SJCRH30 (cell line): ENCODE data around the gene PHETA2. TPM values are rescaled to one million over a fixed set of nuclear protein-coding genes. Genes with fewer than 3 reads are reported as not detected.
A peak's percentile ranks its signal among the peaks of the same experiment; 100 is the strongest.

ENCODE experiments used
- DNase-seq, 2 experiments: peaks; one replicate each; pipeline ENCODE4 v3.0.0-alpha.2; 2015 to 2020
- H3K27ac ChIP-seq: fragments of 250-450 bp; sonication (Bioruptor Pico); 2 replicates; pipeline ENCODE4 v1.5.1; 2020; ENCODE audit warnings: mild to moderate bottlenecking, moderate library complexity
- H3K27me3 ChIP-seq: fragments of 250-450 bp; sonication (Bioruptor Pico); 2 replicates; pipeline ENCODE4 v1.5.1; 2020; ENCODE audit warnings: mild to moderate bottlenecking, moderate library complexity
- H3K36me3 ChIP-seq: fragments of 250-450 bp; sonication (Bioruptor Pico); 2 replicates; pipeline ENCODE4 v1.5.1; 2020; ENCODE audit warnings: mild to moderate bottlenecking, moderate library complexity
- H3K4me1 ChIP-seq: fragments of 250-450 bp; sonication (Bioruptor Pico); 2 replicates; pipeline ENCODE4 v1.5.1; 2020; ENCODE audit warnings: mild to moderate bottlenecking, moderate library complexity
- H3K4me3 ChIP-seq: fragments of 250-450 bp; sonication (Bioruptor Pico); 2 replicates; pipeline ENCODE4 v1.5.1; 2020; ENCODE audit warnings: mild to moderate bottlenecking, moderate library complexity
- H3K9me3 ChIP-seq: fragments of 250-450 bp; sonication (Bioruptor Pico); replicated peaks from 2 replicates; pipeline ENCODE4 v1.5.1; 2020; ENCODE audit warnings: mild to moderate bottlenecking, moderate library complexity
- total RNA-seq: library from RNA; depleted of rRNA; stranded (reverse); fragments of >200 nt; shearing (Covaris generic); gene quantifications from 2 replicates; pipeline ENCODE4 v1.2.3, GENCODE V29; 2014; rRNA removed

PHETA2 gene, protein sequence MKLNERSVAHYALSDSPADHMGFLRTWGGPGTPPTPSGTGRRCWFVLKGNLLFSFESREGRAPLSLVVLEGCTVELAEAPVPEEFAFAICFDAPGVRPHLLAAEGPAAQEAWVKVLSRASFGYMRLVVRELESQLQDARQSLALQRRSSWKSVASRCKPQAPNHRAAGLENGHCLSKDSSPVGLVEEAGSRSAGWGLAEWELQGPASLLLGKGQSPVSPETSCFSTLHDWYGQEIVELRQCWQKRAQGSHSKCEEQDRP
- total RNA-seq = 0.05 TPM in 1 of 2 replicates, not detected in the other

DNA sequence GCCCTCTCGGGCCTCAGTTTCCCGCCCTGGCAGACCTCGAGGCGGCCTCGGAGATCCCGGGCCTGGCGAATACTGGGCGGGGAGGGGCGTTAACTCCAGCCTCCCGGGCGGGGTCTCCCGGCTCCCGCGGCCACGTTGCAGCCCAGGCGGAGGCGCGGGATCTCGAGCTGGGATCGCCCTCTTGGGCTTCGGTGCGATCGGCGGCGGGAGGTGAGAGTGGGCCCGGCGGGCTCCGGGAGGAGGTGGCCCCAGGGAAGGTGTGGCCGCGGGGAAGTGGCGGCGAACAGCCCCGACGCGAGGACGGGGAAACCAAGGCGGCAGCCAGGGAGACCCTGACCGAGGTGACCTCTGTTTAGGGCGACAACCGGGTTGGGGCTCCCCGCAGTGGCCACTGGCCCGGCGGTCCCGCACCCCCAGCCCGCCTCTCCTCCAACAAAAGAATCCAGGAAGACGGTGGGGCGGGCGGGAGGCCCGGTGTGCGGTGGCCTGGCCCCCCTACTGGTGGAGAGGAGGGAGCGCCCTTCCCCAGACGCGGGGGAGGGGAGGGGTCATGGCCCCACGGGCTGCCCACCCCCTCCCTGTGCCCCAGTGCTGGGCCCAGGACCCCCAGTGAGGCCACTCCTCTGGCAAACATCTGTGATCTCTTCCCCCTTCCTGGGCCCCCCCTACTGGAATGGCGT lies at the start of gene PHETA2:
TSS of gene PHETA2 (plus strand) at position 117 of the 680 bp plus-strand sequence. CDS start 3,046 bp downstream, outside the sequence.
- no peaks in the 10 kb centered on the region for H3K27me3 ChIP-seq
- H3K36me3 ChIP-seq = no peaks in the 10 kb centered on the region
- no peak within 1 kb of the TSS for H3K27ac ChIP-seq
- no peak within 1 kb of the TSS for H3K4me3 ChIP-seq
- peaks cover 5% of the 10 kb centered on the region; the same call in 1 of the 2 replicates for H3K4me1 ChIP-seq
- no peaks in the 10 kb centered on the region for H3K9me3 ChIP-seq
- DNase-seq = no peak

DNA sequence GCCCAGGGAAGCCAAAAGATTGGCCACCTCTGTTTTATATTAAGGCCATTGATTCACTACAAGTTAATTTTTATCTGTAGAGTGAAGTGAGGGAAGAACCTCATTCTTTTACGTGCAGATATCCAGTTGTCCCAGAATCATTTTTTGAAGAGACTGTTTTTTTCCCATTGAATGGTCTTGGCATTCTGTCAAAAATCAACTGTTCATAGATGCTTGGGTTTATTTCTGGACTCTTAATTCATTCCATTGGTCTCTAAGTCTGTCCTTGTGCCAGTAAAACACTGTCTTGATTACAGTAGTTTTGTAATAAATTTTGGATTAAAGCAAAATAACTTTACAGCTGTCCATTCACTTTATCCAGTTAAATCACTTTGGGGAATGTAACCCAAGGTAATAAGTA lies 48.6 kb upstream of the PHETA2 start:
- H3K9me3 ChIP-seq = no peaks in the 10 kb centered on the region
- H3K27me3 ChIP-seq = no peaks in the 10 kb centered on the region
- H3K36me3 ChIP-seq = no peaks in the 10 kb centered on the region
- no peaks in the 10 kb centered on the region for H3K4me1 ChIP-seq
- H3K27ac ChIP-seq = no peak overlapping the region
- DNase-seq = no peak
- no peak overlapping the region for H3K4me3 ChIP-seq

- Histone ChIP-seq H3K9me3 (no peaks in the 10 kb centered on the region), H3K36me3 (no peaks in the 10 kb centered on the region), H3K27me3 (no peaks in the 10 kb centered on the region), H3K4me3 (no peak overlapping the region), H3K27ac (no peak overlapping the region), H3K4me1 (no peaks in the 10 kb centered on the region)
- DNase-seq = no peak
Measured at GRCh38 chr22:42026705-42027104, 47.3 kb upstream of the PHETA2 start.

- no peak overlapping the region for H3K4me3 ChIP-seq
Measured at GRCh38 chr22:42033263-42034181, 40.5 kb upstream of the PHETA2 start.

DNA sequence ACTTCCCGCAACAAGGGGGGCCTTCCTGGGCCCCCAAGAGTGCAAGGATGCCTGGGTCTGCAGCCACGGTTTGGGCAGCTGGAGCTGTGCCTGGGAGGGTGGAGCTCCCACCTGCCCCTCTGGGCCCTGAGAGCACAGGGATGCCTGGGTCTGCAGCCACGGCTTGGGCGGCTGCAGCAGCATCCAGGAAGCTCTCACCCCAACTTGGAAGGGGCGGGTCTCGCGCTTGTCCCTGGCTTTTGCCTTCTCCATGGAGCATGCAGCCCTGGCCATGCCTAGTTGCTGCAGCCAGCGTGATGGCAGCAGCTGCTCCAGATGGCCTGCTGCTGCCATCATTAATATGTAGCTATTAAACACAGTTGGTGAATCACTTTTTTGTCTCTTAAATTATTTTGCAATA lies 38.8 kb upstream of the PHETA2 start:
- no peak overlapping the region for H3K4me3 ChIP-seq
- H3K27ac ChIP-seq = no peak overlapping the region
- DNase-seq = peak in 1 of 2 experiments; percentile 9
- no peaks in the 10 kb centered on the region for H3K9me3 ChIP-seq
- no peaks in the 10 kb centered on the region for H3K36me3 ChIP-seq
- H3K27me3 ChIP-seq = no peaks in the 10 kb centered on the region
- no peaks in the 10 kb centered on the region for H3K4me1 ChIP-seq

More at GRCh38 chr22:42033263-42034181, 40.5 kb upstream of the PHETA2 start:
- DNase-seq = no peak
- Histone ChIP-seq H3K4me1 (no peaks in the 10 kb centered on the region), H3K9me3 (no peaks in the 10 kb centered on the region), H3K36me3 (no peaks in the 10 kb centered on the region), H3K27me3 (no peaks in the 10 kb centered on the region), H3K27ac (no peak overlapping the region)

GRCh38 chr22:42039271-42039670 lies 34.8 kb upstream of the PHETA2 start:
- Histone ChIP-seq H3K27ac (no peak overlapping the region), H3K9me3 (peaks cover 4% of the 10 kb centered on the region; the same call in 1 of the 2 replicates), H3K36me3 (no peaks in the 10 kb centered on the region), H3K4me1 (no peaks in the 10 kb centered on the region), H3K27me3 (no peaks in the 10 kb centered on the region), H3K4me3 (no peak overlapping the region)
- no peak for DNase-seq

- Histone ChIP-seq H3K4me3 (no peak overlapping the region), H3K36me3 (no peaks in the 10 kb centered on the region), H3K4me1 (no peaks in the 10 kb centered on the region), H3K27me3 (no peaks in the 10 kb centered on the region), H3K27ac (no peak overlapping the region), H3K9me3 (peaks cover 4% of the 10 kb centered on the region; the same call in 1 of the 2 replicates)
- no peak for DNase-seq
Measured at GRCh38 chr22:42041784-42042183, 32.3 kb upstream of the PHETA2 start.

DNA sequence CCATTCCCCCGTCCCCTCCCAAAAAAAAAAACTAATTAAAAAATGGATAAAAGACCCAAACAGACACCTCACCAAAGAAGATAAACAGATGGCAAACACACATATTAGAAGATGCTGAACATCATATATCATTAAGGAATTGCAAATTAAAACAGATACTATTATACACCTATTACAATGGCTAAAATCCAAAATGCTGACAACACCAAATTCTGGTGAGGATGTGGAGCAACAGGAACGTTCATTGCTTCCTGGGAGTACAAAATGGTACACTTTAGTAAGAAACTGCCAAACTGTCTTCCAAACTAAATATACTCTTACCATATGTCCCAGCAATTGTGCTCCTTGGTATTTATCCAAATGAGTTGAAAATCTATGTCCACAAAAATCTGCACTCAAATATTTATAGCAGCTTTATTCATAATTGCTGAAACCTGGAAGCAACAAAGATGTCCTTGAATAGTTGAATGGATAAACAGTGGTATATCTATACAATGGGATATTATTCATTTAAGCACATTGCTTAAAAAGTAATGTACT lies 23.3 kb upstream of the PHETA2 start:
- H3K36me3 ChIP-seq = no peaks in the 10 kb centered on the region
- no peak for DNase-seq
- H3K4me3 ChIP-seq = no peak overlapping the region
- H3K27me3 ChIP-seq = no peaks in the 10 kb centered on the region
- no peaks in the 10 kb centered on the region for H3K4me1 ChIP-seq
- H3K9me3 ChIP-seq = no peaks in the 10 kb centered on the region
- H3K27ac ChIP-seq = no peak overlapping the region

GRCh38 chr22:42052765-42053164 lies 21.3 kb upstream of the PHETA2 start:
- DNase-seq = no peak
- Histone ChIP-seq H3K27ac (no peak overlapping the region), H3K27me3 (no peaks in the 10 kb centered on the region), H3K9me3 (peaks cover 11% of the 10 kb centered on the region; the same call in 1 of the 2 replicates), H3K36me3 (no peaks in the 10 kb centered on the region), H3K4me3 (no peak overlapping the region), H3K4me1 (no peaks in the 10 kb centered on the region)

DNA sequence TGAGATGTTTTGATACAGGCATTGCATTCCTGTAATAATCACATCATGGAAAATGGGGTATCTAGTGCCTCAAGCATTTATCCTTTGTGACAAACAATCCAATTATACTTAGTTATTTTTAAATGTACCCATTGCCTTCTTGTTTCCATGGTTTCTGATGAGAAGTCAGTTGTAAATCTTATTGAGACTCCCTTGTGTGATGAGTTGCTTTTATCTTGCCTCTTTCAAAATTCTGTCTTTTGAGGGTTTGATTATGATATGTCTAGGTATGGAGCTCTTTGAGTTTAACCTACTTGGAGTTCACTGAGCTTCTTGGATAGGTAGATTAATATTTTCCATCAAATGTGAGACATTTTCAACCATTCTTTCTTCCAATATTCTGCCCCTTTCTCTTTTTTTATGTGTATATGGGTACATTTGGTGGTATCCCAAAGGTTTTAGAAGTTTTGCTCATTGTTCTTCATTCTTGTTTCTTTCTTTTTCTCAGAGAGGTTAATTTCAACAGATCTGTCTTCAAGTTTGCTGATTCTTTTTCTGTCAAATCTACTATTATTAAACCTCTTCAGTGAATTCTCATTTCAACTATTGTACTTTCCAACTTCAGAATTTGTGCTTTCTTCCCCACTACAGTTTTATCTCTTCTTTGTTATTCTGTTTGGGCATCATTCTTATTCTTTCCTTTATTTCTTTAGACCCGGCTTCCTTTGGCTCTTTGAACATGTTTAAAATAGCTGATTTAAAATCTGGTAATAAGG lies 17.1 kb upstream of the PHETA2 start:
- peaks cover 11% of the 10 kb centered on the region; the same call in 1 of the 2 replicates for H3K9me3 ChIP-seq
- no peak for DNase-seq
- H3K27me3 ChIP-seq = no peaks in the 10 kb centered on the region
- no peak overlapping the region for H3K4me3 ChIP-seq
- H3K36me3 ChIP-seq = no peaks in the 10 kb centered on the region
- H3K27ac ChIP-seq = no peak overlapping the region
- H3K4me1 ChIP-seq = no peaks in the 10 kb centered on the region

DNA sequence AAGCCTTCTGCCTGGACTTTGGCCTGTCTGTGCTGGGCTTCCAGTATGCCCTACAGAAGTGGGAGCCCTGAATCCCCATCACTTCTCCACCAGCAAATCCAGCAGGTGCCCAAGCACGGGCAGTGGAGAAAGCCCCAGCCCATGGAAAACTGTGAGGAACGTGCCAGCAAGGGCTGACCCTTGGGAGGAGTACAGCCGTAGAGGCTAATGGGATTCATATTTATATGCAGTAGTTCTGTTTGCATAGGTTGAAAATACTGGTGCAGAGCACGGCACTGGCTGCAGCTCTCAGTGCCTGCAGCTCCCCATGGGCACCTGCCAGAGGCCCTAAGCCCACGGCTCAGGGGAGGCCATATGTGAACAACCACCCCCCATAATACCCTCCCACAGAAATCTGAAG lies 13.6 kb upstream of the PHETA2 start:
- Histone ChIP-seq H3K4me3 (no peak overlapping the region), H3K4me1 (no peaks in the 10 kb centered on the region), H3K36me3 (no peaks in the 10 kb centered on the region), H3K9me3 (peaks cover 11% of the 10 kb centered on the region; the same call in 1 of the 2 replicates), H3K27ac (no peak overlapping the region), H3K27me3 (no peaks in the 10 kb centered on the region)
- no peak for DNase-seq

DNA sequence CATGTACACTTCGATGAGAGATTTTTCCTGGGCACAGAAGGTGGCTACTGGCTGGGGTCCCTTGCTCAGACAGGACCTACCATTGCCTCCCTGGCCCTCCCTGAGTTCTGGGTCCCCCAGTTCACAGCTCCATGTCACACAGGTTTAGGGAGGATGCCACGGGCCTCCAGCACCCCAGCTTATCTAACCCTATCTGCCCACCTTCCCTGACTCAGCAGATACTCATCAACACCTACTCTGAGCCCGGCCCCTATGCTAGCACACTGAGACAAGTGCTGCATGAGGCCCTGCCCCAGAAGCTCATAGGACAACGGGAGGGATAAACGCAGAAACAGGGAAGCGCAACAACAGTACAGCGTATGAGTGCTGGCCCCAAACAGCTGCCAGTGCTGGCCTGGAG lies 13.0 kb upstream of the PHETA2 start:
- no peak overlapping the region for H3K27ac ChIP-seq
- H3K4me3 ChIP-seq = no peak overlapping the region
- H3K9me3 ChIP-seq = peaks cover 11% of the 10 kb centered on the region; the same call in 1 of the 2 replicates
- no peaks in the 10 kb centered on the region for H3K36me3 ChIP-seq
- DNase-seq = no peak
- no peaks in the 10 kb centered on the region for H3K4me1 ChIP-seq
- no peaks in the 10 kb centered on the region for H3K27me3 ChIP-seq

DNA sequence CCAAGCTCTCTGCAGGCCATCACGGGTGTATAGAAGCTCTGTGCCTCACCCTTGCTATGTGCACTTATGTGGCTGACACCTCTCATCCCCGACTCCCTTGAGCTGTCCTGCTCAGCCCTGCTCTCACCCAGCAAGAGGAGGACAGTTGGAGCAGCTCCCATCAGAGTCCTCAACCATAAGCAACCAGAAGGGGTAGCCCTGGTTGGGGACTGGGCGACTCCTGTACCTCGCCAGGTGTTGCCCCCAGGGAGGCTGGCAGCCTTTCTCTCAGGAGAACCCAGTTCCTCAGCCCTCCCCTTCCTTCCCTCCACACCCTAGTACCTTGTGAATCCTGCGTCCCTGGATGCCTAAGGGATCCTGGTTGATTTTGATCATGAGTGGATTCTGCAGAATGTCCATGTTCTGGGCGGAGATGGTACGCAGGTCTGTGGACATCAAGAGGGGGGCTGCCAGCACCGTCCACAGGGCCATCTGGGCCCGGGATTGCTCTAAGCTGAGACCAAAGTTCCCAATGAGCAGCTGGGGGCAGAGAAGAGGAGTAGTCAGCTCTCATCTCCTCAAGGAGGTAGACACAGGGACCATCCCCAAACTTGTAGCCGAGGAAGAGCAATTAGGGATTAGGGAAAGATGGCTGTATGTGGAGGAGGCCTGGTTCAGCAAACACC lies 11.4 kb upstream of the PHETA2 start:
- Histone ChIP-seq H3K4me3 (no peak overlapping the region), H3K36me3 (no peaks in the 10 kb centered on the region), H3K9me3 (no peaks in the 10 kb centered on the region), H3K27ac (no peak overlapping the region), H3K4me1 (no peaks in the 10 kb centered on the region), H3K27me3 (no peaks in the 10 kb centered on the region)
- no peak for DNase-seq
